GM12878 (cell line): ENCODE measurements around the gene NPW. TPM values are rescaled to one million over a fixed set of nuclear protein-coding genes. Genes with fewer than 3 reads are reported as not detected.
A peak's percentile ranks its signal among the peaks of the same experiment; 100 is the strongest.

Experiments
- ATAC-seq: fragments of 200-7000 bp; cut with Tn5 transposase; 3 replicates; pipeline ENCODE4 v1.9.1; 2020; ENCODE audit warnings: mild to moderate bottlenecking, moderate library complexity
- BruUV-seq: library from RNA; stranded (reverse); fragments of 400-500 nt; replicated peaks from 2 replicates; lab custom pipeline; 2021; lab: Mats Ljungman, UMichigan
- CTCF ChIA-PET: fragments of 300-600 bp; sonication (Branson Sonifier 250); formaldehyde crosslinking; extraction: SDS; loops from one replicate; lab custom pipeline; 2021; ENCODE audit warnings: inconsistent platforms; lab: Yijun Ruan, JAX
- POLR2A ChIA-PET: fragments of 350-600 bp; formaldehyde crosslinking; extraction: SDS; loops from one replicate; lab custom pipeline; 2021; ENCODE audit warnings: inconsistent platforms; lab: Charles Lee
- RAD21 ChIA-PET: fragments of 300-600 bp; sonication (Branson Sonifier 250); formaldehyde crosslinking; loops from one replicate; lab custom pipeline; 2023; ENCODE audit warnings: antibody characterized with exemption; ENCODE audit not compliant: unreplicated experiment; lab: Charles Lee
- SMC1A ChIA-PET: fragments of 300-600 bp; sonication (Branson Sonifier 250); formaldehyde crosslinking; loops from one replicate; lab custom pipeline; 2023; ENCODE audit not compliant: unreplicated experiment, uncharacterized antibody; lab: Charles Lee
- DNase-seq: peaks from one replicate; pipeline ENCODE4 v3.0.0-alpha.2; 2011; ENCODE audit warnings: low read depth, low spot score
- FAIRE-seq: peaks from 3 replicates; lab custom pipeline; 2011; peaks lifted over from hg19 to GRCh38; lab: Jason Lieb, UNC
- H2AFZ ChIP-seq: 2 replicates; pipeline ENCODE4 v1.6.0; 2011; ENCODE audit warnings: low read depth, low read length, control low read depth; ENCODE audit not compliant: control insufficient read depth
- H3K27ac ChIP-seq: 2 replicates; pipeline ENCODE4 v1.5.1; 2011; ENCODE audit warnings: control low read depth; ENCODE audit not compliant: control insufficient read depth, insufficient read depth
- H3K27me3 ChIP-seq, 2 experiments: replicated peaks in 1 of 2; 2 replicates each; pipeline versions ENCODE4 v1.6.0 to v1.6.1; 2011; ENCODE audit warnings: low read length in 1 of 2; ENCODE audit not compliant: control insufficient read depth in 2 of 2, insufficient read depth in 2 of 2
- H3K36me3 ChIP-seq, 2 experiments: 2 replicates each; pipeline ENCODE4 v1.5.1; 2011; ENCODE audit warnings: low read length in 1 of 2; ENCODE audit not compliant: control insufficient read depth in 2 of 2, insufficient read depth in 2 of 2
- H3K4me1 ChIP-seq: 2 replicates; pipeline ENCODE4 v1.6.1; 2011; ENCODE audit warnings: mild to moderate bottlenecking, low read length, moderate library complexity, mixed read lengths; ENCODE audit not compliant: control insufficient read depth, insufficient read depth
- H3K4me2 ChIP-seq: 2 replicates; pipeline ENCODE4 v1.6.0; 2011; ENCODE audit warnings: control low read depth; ENCODE audit not compliant: control insufficient read depth, insufficient read depth
- H3K4me3 ChIP-seq: fragments of 200-600 bp; sonication (generic); 2 replicates; pipeline ENCODE4 v1.5.1; 2016
- H3K79me2 ChIP-seq: 2 replicates; pipeline ENCODE4 v1.6.0; 2011; ENCODE audit warnings: low read length; ENCODE audit not compliant: control insufficient read depth, insufficient read depth
- H3K9ac ChIP-seq: 2 replicates; pipeline ENCODE4 v1.8.0; 2011; ENCODE audit warnings: low read length, control low read depth, mixed read lengths; ENCODE audit not compliant: control insufficient read depth, insufficient read depth
- H3K9me3 ChIP-seq: replicated peaks from 3 replicates; pipeline ENCODE4 v1.5.1; 2011; ENCODE audit warnings: mild to moderate bottlenecking, low read length; ENCODE audit not compliant: control insufficient read depth, insufficient read depth
- H4K20me1 ChIP-seq: 2 replicates; pipeline ENCODE4 v1.6.0; 2011; ENCODE audit not compliant: control insufficient read depth, insufficient read depth
- POLR2A ChIP-seq: IDR thresholded peaks from 2 replicates; pipeline ENCODE4 v1.6.1; 2011; ENCODE audit warnings: low read depth, mild to moderate bottlenecking, low read length
- SRF ChIP-seq, 2 experiments: IDR thresholded peaks; 2 replicates each; pipeline ENCODE4 v1.6.1; 2011; ENCODE audit warnings: low read depth in 2 of 2, low read length in 2 of 2, mild to moderate bottlenecking in 1 of 2, moderate library complexity in 1 of 2
- ZNF384 ChIP-seq: IDR thresholded peaks from 2 replicates; pipeline ENCODE4 v1.6.1; 2012; ENCODE audit warnings: low read depth, mild to moderate bottlenecking, low read length, improper control_type of control experiment, borderline replicate concordance
- WGBS: methylation state at CpG from one replicate; pipeline ENCODE4 v1.1.6; 2016; ENCODE audit warnings: low lambda C conversion rate; ENCODE audit not compliant: insufficient replicate concordance, insufficient coverage; ENCODE audit errors: missing lambda C conversion rate; 5-methylcytosine and 5-hydroxymethylcytosine counted together
- in situ Hi-C: fragments of 300-500 bp; cut with MboI; formaldehyde crosslinking; loops from 9 replicates; pipeline ENCODE4 v1.14.3; 2018; ENCODE audit warnings: mixed read lengths
- intact Hi-C: fragments of 100-400 bp; cut with micrococcal nuclease; formaldehyde crosslinking; loops from one replicate; pipeline ENCODE4 v1.14.2; 2022; ENCODE audit not compliant: unreplicated experiment
- polyA plus RNA-seq, 11 experiments: library from polyadenylated mRNA; depleted of rRNA in 4 of 11; unstranded in 6 of 11; stranded (reverse) in 5 of 11; fragments of >200 nt; fragmentation: Nextera tagmentation in 4 of 11; fragmentation: Illumina TruSeq in 1 of 11; extraction: Ambion mirVana in 4 of 11; extraction: Trizol in 1 of 11; gene quantifications; 1 replicate in 1 of 11; 2 replicates in 10 of 11; pipeline versions ENCODE4 v1.2.1 to v1.2.3, GENCODE V29; 2011 to 2016; ENCODE audit warnings: inconsistent platforms in 2 of 11, missing spikeins in 2 of 11, low read depth in 1 of 11
- total RNA-seq, 4 experiments: library from RNA; depleted of rRNA in 3 of 4; stranded (reverse); fragments of >200 nt in 3 of 4; fragmentation: Illumina TruSeq in 1 of 4; extraction: Trizol in 1 of 4; gene quantifications; 2 replicates each; pipeline versions ENCODE4 v1.2.1 to v1.2.3, GENCODE V29; 2013 to 2021

Gene NPW
- total and polyA plus RNA-seq, 10 of the 15 experiments (the other 5 are each of a cell fraction or from before 2014, with no cell fraction given): 0.23 to 2.5 (median 0.98) TPM; not detected in 4

- WGBS: 93% methylated on average over 47 of the region's 47 CpGs
- Histone ChIP-seq H3K36me3 (peaks cover 0 to 50% of the 10 kb centered on the region in 2 experiments; a peak in 3 of 4 replicates), H3K79me2 (peaks cover 38% of the 10 kb centered on the region), H3K4me3 (no peak overlapping the region), H3K4me2 (no peak overlapping the region), H3K27me3 (no peaks in the 10 kb centered on the region), H3K4me1 (peaks cover 14% of the 10 kb centered on the region), H3K27ac (no peak overlapping the region), H2AFZ (no peak overlapping the region), H3K9ac (no peak overlapping the region), H3K9me3 (no peaks in the 10 kb centered on the region), H4K20me1 (peaks cover 6% of the 10 kb centered on the region)
- ChIA-PET RAD21 (interaction anchor here (0.6 to 2.5 kb wide), 4 partner anchors 12 to 152 kb away, joined by 3 to 14 read pairs (median 4); partner anchors contain the start of gene RPL3L), POLR2A (interaction anchor here (1.8 to 2.2 kb wide), 2 partner anchors 9 to 12 kb away, joined by 6 to 10 read pairs; no protein-coding TSS in a partner anchor), SMC1A (interaction anchor here (2.1 kb wide), 1 partner anchor 138 kb away, joined by 14 read pairs; no protein-coding TSS in a partner anchor), CTCF (interaction anchor here (0.6 to 4.3 kb wide), 9 partner anchors 9 to 197 kb away, joined by 3 to 54 read pairs (median 5); no protein-coding TSS in a partner anchor)
- no peak for TF ChIP-seq SRF (IDR thresholded peaks at IDR 0.05; ENCODE audit: low read depth in 2 of 2, low read length in 2 of 2)
- peak; percentile 2; the same call in 1 of the 2 replicates for TF ChIP-seq POLR2A
- no TSS peak for BruUV-seq
- ATAC-seq: no peak
- DNase-seq: no peak
- in situ Hi-C loops (no loop called here), intact Hi-C loops (no loop called here)
- FAIRE-seq: no peak
These were observed 17.0 kb upstream of the NPW start for GRCh38 chr16:2002406-2003230.

GRCh38 chr16:2003231-2003826 lies 16.3 kb upstream of the NPW start:
- TF ChIP-seq ZNF384 (no peak), POLR2A (peak; percentile 0; the same call in 1 of the 2 replicates)
- TF ChIP-seq, all 136 proteins: peak for 1
- Histone ChIP-seq H3K4me1 (peaks cover 15% of the 10 kb centered on the region), H3K4me2 (peak overlapping the region; percentile 38; the same call in 1 of the 2 replicates), H3K9ac (no peak overlapping the region), H2AFZ (no peak overlapping the region), H3K4me3 (no peak overlapping the region), H3K9me3 (no peaks in the 10 kb centered on the region), H3K27ac (no peak overlapping the region), H4K20me1 (peaks cover 6% of the 10 kb centered on the region), H3K27me3 (no peaks in the 10 kb centered on the region), H3K79me2 (peaks cover 45% of the 10 kb centered on the region), H3K36me3 (peaks cover 0 to 45% of the 10 kb centered on the region in 2 experiments; a peak in 3 of 4 replicates)
- in situ Hi-C loops (no loop called here), intact Hi-C loops (no loop called here)
- ATAC-seq (no peak), DNase-seq (no peak), FAIRE-seq (no peak)
- SMC1A ChIA-PET: interaction anchor here (1.0 to 2.1 kb wide), 5 partner anchors 14 to 152 kb away, joined by 3 to 14 read pairs (median 4); partner anchors contain the start of gene TRAF7
- 52% methylated on average over 8 of the region's 8 CpGs for WGBS
- RAD21 ChIA-PET: interaction anchor here (0.6 to 2.5 kb wide), 4 partner anchors 11 to 152 kb away, joined by 3 to 14 read pairs (median 4); partner anchors contain the start of gene RPL3L
- BruUV-seq: no TSS peak
- CTCF ChIA-PET: interaction anchor here (0.6 to 4.3 kb wide), 18 partner anchors 10 to 484 kb away, joined by 3 to 54 read pairs (median 5); partner anchors contain the start of genes NDUFB10, NOXO1, NUBP2 and SPSB3
- POLR2A ChIA-PET: interaction anchor here (0.8 to 2.2 kb wide), 6 partner anchors 10 to 152 kb away, joined by 4 to 10 read pairs (median 4); partner anchors contain the start of genes NOXO1 and TRAF7
